Liver (tissue), 9 donors: ENCODE measurements around the gene IKZF4. TPM values are rescaled to one million over a fixed set of nuclear protein-coding genes. Genes with fewer than 3 reads are reported as not detected.

ENCODE experiments used
- DNase-seq: peaks from one replicate; pipeline ENCODE4 v3.0.0-alpha.2; 2017; ENCODE audit warnings: low spot score
- H3K27ac ChIP-seq, 2 donors: one replicate each; pipeline ENCODE4 v1.7.0; 2013; ENCODE audit warnings: inconsistent platforms in 2 of 2, low read length in 2 of 2, control low read depth in 1 of 2, low read depth in 1 of 2, mild to moderate bottlenecking in 1 of 2
- H3K27me3 ChIP-seq, 4 donors: one replicate each; pipeline versions ENCODE4 v1.6.1 to v1.7.0; 2013; ENCODE audit warnings: low read length in 3 of 4, inconsistent platforms in 1 of 4, mild to moderate bottlenecking in 1 of 4, moderate library complexity in 1 of 4; ENCODE audit not compliant: control insufficient read depth in 4 of 4, insufficient read depth in 4 of 4
- H3K36me3 ChIP-seq, 4 donors: one replicate each; pipeline versions ENCODE4 v1.6.1 to v1.7.0; 2013; ENCODE audit warnings: low read length in 3 of 4, mild to moderate bottlenecking in 3 of 4, low read depth in 1 of 4, moderate library complexity in 1 of 4; ENCODE audit not compliant: control insufficient read depth in 4 of 4, insufficient read depth in 3 of 4
- H3K4me1 ChIP-seq, 4 donors: one replicate each; pipeline versions ENCODE4 v1.6.1 to v1.7.0; 2013; ENCODE audit warnings: low read length in 3 of 4, mild to moderate bottlenecking in 3 of 4, moderate library complexity in 1 of 4; ENCODE audit not compliant: control insufficient read depth in 4 of 4, insufficient read depth in 4 of 4
- H3K4me3 ChIP-seq, 3 donors: one replicate each; pipeline versions ENCODE4 v1.6.1 to v1.7.0; 2013; ENCODE audit warnings: low read length in 3 of 3, control low read depth in 1 of 3, low read depth in 1 of 3, mild to moderate bottlenecking in 1 of 3
- H3K9ac ChIP-seq, 2 donors: one replicate each; pipeline ENCODE4 v1.7.0; 2013; ENCODE audit warnings: low read length in 2 of 2, mild to moderate bottlenecking in 2 of 2, moderate library complexity in 2 of 2, control low read depth in 1 of 2, low read depth in 1 of 2
- H3K9me3 ChIP-seq, 4 donors: one replicate each; pipeline versions ENCODE4 v1.6.1 to v1.7.0; 2013; ENCODE audit warnings: low read length in 3 of 4; ENCODE audit not compliant: control insufficient read depth in 4 of 4
- EGR1 ChIP-seq, 2 donors: IDR thresholded peaks; 2 replicates each; pipeline ENCODE4 v1.6.1; 2016 to 2018; ENCODE audit warnings: antibody characterized with exemption in 2 of 2, low read depth in 2 of 2
- FOXA1 ChIP-seq: IDR thresholded peaks from 2 replicates; pipeline ENCODE4 v1.6.1; 2016; ENCODE audit warnings: antibody characterized with exemption
- FOXA2 ChIP-seq: IDR thresholded peaks from 2 replicates; pipeline ENCODE4 v1.6.1; 2016; ENCODE audit warnings: antibody characterized with exemption
- GABPA ChIP-seq, 2 donors: IDR thresholded peaks in 1 of 2; conservative IDR thresholded peaks in 1 of 2; 2 replicates each; pipeline ENCODE4 v1.6.1; 2016; ENCODE audit warnings: antibody characterized with exemption in 2 of 2, mild to moderate bottlenecking in 1 of 2, moderate library complexity in 1 of 2
- HNF4A ChIP-seq, 2 donors: conservative IDR thresholded peaks; 2 replicates each; pipeline ENCODE4 v1.6.1; 2016; ENCODE audit warnings: antibody characterized with exemption in 2 of 2, mild to moderate bottlenecking in 2 of 2
- HNF4G ChIP-seq: IDR thresholded peaks from 2 replicates; pipeline ENCODE4 v1.6.1; 2016; ENCODE audit warnings: antibody characterized with exemption
- JUND ChIP-seq, 2 donors: IDR thresholded peaks; 2 replicates each; pipeline ENCODE4 v1.6.1; 2016; ENCODE audit warnings: antibody characterized with exemption in 2 of 2
- NR2F2 ChIP-seq: IDR thresholded peaks from 2 replicates; pipeline ENCODE4 v1.6.1; 2016; ENCODE audit warnings: antibody characterized with exemption
- RAD21 ChIP-seq, 2 donors: IDR thresholded peaks; 2 replicates each; pipeline ENCODE4 v1.6.1; 2016; ENCODE audit warnings: antibody characterized with exemption in 2 of 2, mild to moderate bottlenecking in 2 of 2
- RXRA ChIP-seq, 2 donors: IDR thresholded peaks; 2 replicates each; pipeline ENCODE4 v1.6.1; 2017 to 2018; ENCODE audit warnings: antibody characterized with exemption in 2 of 2, mild to moderate bottlenecking in 1 of 2
- SP1 ChIP-seq: IDR thresholded peaks from 2 replicates; pipeline ENCODE4 v1.6.1; 2018; ENCODE audit warnings: antibody characterized with exemption, mild to moderate bottlenecking
- TAF1 ChIP-seq: conservative IDR thresholded peaks from 2 replicates; pipeline ENCODE4 v1.6.1; 2016; ENCODE audit warnings: antibody characterized with exemption, mild to moderate bottlenecking
- YY1 ChIP-seq: IDR thresholded peaks from 2 replicates; pipeline ENCODE4 v1.6.1; 2016; ENCODE audit warnings: antibody characterized with exemption, mild to moderate bottlenecking
- WGBS: extraction: QIAGEN DNeasy Blood & Tissue Kit; methylation state at CpG from one replicate; pipeline ENCODE4 v1.1.7; 2013; 5-methylcytosine and 5-hydroxymethylcytosine counted together
- polyA plus RNA-seq, 2 donors: library from polyadenylated mRNA; stranded (reverse) in 1 of 2; unstranded in 1 of 2; fragments of 200-250 nt in 1 of 2; fragments of >200 nt in 1 of 2; fragmentation: Nextera tagmentation in 1 of 2; extraction: Ambion mirVana in 1 of 2; gene quantifications; one replicate each; pipeline versions ENCODE4 v1.2.1 to v1.2.3, GENCODE V29; 2013 to 2015
- total RNA-seq, 2 donors: library from RNA; depleted of rRNA; stranded (reverse); fragments of >200 nt; gene quantifications; one replicate each; pipeline ENCODE4 v1.2.3, GENCODE V29; 2014
- TF ChIP-seq, protein P1 (sequence below): IDR thresholded peaks from 2 replicates; pipeline ENCODE4 v1.6.1; 2016; ENCODE audit warnings: antibody characterized with exemption, mild to moderate bottlenecking
- TF ChIP-seq, protein P2 (sequence below): IDR thresholded peaks from 2 replicates; pipeline ENCODE4 v1.6.1; 2016; ENCODE audit warnings: antibody characterized with exemption
- TF ChIP-seq, protein P3 (sequence below): fragments of 150-350 bp; IDR thresholded peaks from 2 replicates; pipeline ENCODE4 v1.5.1; 2017; ENCODE audit warnings: improper control_type of control experiment, low read depth, low read length; ENCODE audit not compliant: missing input control
- TF ChIP-seq, protein P4 (sequence below): IDR thresholded peaks from 2 replicates; pipeline ENCODE4 v1.6.1; 2016; ENCODE audit warnings: antibody characterized with exemption
- TF ChIP-seq, protein P5 (sequence below): IDR thresholded peaks from 2 replicates; pipeline ENCODE4 v1.6.1; 2016; ENCODE audit warnings: antibody characterized with exemption
- donor health status: healthy.
- donor health status: healthy.
- donor health status: healthy.
- donor health status: healthy.
- donor health status: healthy.

The IKZF4 gene
- total and polyA plus RNA-seq, 4 donors: 0.47 to 1.9 (median 0.75) TPM

DNA sequence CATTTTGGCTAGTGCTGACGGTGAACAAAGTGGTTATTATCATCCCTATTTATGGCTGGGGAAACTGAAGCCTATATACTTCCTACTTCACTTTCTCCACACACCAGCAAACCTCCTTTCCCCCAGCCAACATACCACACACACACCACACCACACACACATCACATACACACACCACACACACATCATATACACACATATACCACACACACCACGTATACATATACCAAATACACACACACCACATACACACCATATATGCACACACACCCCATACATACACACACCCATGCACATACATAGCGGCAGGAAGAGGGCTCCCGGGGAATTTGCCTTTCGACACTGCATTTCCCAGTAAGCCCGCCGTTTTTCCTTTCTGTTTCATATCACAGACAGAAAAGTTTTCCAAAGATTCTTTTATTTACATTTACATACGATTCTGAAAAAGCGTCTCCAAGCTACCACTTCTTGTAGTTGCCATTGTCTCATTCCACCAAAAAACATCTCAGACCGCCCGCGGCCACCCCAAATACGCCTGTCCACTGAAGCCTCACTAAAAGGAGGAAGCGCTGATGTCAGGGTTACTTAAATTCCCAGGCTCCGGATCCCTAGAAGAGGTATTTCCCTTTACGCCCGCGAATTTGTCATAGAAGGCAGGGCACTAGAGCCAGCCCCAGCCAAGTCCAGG is 47.8 kb upstream of the IKZF4 start (continued):
- TF ChIP-seq, protein P1, sequence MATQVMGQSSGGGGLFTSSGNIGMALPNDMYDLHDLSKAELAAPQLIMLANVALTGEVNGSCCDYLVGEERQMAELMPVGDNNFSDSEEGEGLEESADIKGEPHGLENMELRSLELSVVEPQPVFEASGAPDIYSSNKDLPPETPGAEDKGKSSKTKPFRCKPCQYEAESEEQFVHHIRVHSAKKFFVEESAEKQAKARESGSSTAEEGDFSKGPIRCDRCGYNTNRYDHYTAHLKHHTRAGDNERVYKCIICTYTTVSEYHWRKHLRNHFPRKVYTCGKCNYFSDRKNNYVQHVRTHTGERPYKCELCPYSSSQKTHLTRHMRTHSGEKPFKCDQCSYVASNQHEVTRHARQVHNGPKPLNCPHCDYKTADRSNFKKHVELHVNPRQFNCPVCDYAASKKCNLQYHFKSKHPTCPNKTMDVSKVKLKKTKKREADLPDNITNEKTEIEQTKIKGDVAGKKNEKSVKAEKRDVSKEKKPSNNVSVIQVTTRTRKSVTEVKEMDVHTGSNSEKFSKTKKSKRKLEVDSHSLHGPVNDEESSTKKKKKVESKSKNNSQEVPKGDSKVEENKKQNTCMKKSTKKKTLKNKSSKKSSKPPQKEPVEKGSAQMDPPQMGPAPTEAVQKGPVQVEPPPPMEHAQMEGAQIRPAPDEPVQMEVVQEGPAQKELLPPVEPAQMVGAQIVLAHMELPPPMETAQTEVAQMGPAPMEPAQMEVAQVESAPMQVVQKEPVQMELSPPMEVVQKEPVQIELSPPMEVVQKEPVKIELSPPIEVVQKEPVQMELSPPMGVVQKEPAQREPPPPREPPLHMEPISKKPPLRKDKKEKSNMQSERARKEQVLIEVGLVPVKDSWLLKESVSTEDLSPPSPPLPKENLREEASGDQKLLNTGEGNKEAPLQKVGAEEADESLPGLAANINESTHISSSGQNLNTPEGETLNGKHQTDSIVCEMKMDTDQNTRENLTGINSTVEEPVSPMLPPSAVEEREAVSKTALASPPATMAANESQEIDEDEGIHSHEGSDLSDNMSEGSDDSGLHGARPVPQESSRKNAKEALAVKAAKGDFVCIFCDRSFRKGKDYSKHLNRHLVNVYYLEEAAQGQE: peak; percentile 78

DNA sequence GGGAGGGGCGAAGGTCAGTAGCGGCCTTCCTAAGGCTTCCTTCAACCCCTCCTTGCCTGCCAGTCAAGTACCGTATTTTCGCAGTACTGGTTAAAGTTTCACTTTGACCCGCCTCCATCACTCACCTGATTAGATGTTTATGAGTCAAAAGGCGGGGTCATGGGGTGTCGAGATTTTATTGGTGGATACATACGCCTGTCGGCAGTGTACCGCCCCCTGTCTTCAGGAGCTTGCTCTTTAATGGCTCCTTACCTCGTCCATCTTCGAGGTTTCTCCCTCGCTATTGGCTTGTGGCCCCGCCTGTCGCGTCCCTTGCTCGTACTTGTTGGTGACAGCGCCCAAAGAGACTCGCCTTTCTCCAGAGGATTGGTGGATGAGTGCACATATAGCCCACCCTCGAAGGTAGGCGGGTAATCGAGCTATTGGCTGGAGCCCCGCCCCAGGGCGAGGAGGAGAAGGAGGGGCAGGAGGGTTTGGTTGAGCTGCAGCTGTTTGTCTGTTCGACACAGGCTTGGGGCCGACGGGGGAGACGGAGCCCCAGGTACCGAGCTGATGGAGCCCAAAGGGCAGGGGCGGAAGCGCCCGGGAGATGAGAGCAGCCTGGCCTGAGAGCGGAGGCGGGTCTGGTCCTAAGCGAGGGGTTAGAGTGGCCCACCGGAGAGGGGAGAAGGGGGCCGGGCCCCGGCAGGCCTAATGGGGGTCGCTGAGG is 47.1 kb upstream of the IKZF4 start, which contains the start of gene RAB5B:
Gene RAB5B, plus strand, starts transcription at position 480 of the 709 bp plus-strand sequence. CDS start 12,883 bp downstream, outside the sequence.
- Histone ChIP-seq H3K9me3 (no peaks in the 10 kb centered on the region), H3K27me3 (no peaks in the 10 kb centered on the region), H3K9ac (peak within 1 kb of the TSS; percentile 91 to 94), H3K27ac (peak within 1 kb of the TSS; percentile 88 to 96), H3K4me1 (peaks cover 7 to 30% (median 21%) of the 10 kb centered on the region in 4 donors), H3K4me3 (peak within 1 kb of the TSS; percentile 80 to 93 (median 88)), H3K36me3 (peaks cover 0 to 4% (median 0%) of the 10 kb centered on the region in 4 donors)
- peak; percentile 96 for DNase-seq
- TF ChIP-seq GABPA (IDR thresholded peaks at IDR 0.05 in 1 of 2, conservative IDR thresholded peaks at IDR 0.05 in 1 of 2): peak in 1 of 2 donors; percentile 76
- TF ChIP-seq TAF1: peak; percentile 97
- TF ChIP-seq, protein P2, sequence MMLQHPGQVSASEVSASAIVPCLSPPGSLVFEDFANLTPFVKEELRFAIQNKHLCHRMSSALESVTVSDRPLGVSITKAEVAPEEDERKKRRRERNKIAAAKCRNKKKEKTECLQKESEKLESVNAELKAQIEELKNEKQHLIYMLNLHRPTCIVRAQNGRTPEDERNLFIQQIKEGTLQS: peak; percentile 71
- TF ChIP-seq FOXA1: no peak
- peak; percentile 99 for TF ChIP-seq SP1
- peak; percentile 61 to 84 for TF ChIP-seq HNF4A (conservative IDR thresholded peaks at IDR 0.05)
- TF ChIP-seq, protein P3, sequence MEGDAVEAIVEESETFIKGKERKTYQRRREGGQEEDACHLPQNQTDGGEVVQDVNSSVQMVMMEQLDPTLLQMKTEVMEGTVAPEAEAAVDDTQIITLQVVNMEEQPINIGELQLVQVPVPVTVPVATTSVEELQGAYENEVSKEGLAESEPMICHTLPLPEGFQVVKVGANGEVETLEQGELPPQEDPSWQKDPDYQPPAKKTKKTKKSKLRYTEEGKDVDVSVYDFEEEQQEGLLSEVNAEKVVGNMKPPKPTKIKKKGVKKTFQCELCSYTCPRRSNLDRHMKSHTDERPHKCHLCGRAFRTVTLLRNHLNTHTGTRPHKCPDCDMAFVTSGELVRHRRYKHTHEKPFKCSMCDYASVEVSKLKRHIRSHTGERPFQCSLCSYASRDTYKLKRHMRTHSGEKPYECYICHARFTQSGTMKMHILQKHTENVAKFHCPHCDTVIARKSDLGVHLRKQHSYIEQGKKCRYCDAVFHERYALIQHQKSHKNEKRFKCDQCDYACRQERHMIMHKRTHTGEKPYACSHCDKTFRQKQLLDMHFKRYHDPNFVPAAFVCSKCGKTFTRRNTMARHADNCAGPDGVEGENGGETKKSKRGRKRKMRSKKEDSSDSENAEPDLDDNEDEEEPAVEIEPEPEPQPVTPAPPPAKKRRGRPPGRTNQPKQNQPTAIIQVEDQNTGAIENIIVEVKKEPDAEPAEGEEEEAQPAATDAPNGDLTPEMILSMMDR: peak; percentile 43
- TF ChIP-seq, protein P1: peak; percentile 81
- peak; percentile 98 for TF ChIP-seq NR2F2
- TF ChIP-seq RXRA (IDR thresholded peaks at IDR 0.05): peak; percentile 77 to 89
- peak; percentile 58 for TF ChIP-seq HNF4G
- TF ChIP-seq, protein P4, sequence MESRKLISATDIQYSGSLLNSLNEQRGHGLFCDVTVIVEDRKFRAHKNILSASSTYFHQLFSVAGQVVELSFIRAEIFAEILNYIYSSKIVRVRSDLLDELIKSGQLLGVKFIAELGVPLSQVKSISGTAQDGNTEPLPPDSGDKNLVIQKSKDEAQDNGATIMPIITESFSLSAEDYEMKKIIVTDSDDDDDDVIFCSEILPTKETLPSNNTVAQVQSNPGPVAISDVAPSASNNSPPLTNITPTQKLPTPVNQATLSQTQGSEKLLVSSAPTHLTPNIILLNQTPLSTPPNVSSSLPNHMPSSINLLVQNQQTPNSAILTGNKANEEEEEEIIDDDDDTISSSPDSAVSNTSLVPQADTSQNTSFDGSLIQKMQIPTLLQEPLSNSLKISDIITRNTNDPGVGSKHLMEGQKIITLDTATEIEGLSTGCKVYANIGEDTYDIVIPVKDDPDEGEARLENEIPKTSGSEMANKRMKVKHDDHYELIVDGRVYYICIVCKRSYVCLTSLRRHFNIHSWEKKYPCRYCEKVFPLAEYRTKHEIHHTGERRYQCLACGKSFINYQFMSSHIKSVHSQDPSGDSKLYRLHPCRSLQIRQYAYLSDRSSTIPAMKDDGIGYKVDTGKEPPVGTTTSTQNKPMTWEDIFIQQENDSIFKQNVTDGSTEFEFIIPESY: peak; percentile 89
- TF ChIP-seq RAD21 (IDR thresholded peaks at IDR 0.05): peak in 1 of 2 donors; percentile 3
- peak; percentile 88 for TF ChIP-seq YY1
- TF ChIP-seq JUND (IDR thresholded peaks at IDR 0.05): peak; percentile 89 to 94
- peak in 1 of 2 donors; percentile 33 for TF ChIP-seq EGR1 (IDR thresholded peaks at IDR 0.05; ENCODE audit: low read depth in 2 of 2)
- no peak for TF ChIP-seq FOXA2
- TF ChIP-seq, protein P5, sequence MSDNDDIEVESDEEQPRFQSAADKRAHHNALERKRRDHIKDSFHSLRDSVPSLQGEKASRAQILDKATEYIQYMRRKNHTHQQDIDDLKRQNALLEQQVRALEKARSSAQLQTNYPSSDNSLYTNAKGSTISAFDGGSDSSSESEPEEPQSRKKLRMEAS: peak; percentile 40
- WGBS: under 1% methylated on average over 39 of the region's 39 CpGs
